ENCODE measurements around the gene ITGB3. TPM values are rescaled to one million over a fixed set of nuclear protein-coding genes. Genes with fewer than 3 reads are reported as not detected.

The ITGB3 gene
- total RNA-seq, 4 donors from 2014 or later: 102 to 260 (median 149) TPM

DNA sequence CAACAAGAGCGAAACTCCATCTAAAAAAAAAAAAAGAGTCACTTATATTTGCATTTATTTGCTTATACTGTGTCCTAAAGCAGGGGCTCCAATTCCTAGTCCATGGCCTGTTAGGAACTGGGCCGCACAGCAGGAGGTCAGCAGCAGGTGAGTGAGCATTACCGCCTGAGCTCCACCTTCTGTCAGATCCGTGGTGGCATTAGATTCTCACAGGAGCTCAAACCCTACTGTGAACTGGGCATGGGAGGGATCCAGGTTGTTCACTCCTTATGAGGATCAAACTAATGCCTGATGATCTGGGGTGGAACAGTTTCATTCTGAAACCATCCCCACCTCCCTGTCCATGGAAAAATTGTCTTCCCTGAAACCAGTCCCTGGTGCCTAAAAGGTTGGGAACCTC lies 24.9 kb downstream of the ITGB3 start:
- 71 to 75% methylated on average over 4 of the region's 4 CpGs for WGBS, 2 donors
- no peak for TF ChIP-seq CTCF (IDR thresholded peaks at IDR 0.05)
- no peak for TF ChIP-seq POLR2A (IDR thresholded peaks at IDR 0.05)
- Histone ChIP-seq H3K36me3 (no peaks in the 10 kb centered on the region), H3K4me3 (replicated peaks in 1 of 3) (no peak overlapping the region), H3K27me3 (no peaks in the 10 kb centered on the region), H3K9me3 (no peaks in the 10 kb centered on the region), H3K4me1 (peaks cover 82 to 90% of the 10 kb centered on the region in 2 donors), H3K27ac (peak overlapping the region; percentile 99)
- DNase-seq: no peak
- intact Hi-C loops (cut with DNase I): no loop called here

DNA sequence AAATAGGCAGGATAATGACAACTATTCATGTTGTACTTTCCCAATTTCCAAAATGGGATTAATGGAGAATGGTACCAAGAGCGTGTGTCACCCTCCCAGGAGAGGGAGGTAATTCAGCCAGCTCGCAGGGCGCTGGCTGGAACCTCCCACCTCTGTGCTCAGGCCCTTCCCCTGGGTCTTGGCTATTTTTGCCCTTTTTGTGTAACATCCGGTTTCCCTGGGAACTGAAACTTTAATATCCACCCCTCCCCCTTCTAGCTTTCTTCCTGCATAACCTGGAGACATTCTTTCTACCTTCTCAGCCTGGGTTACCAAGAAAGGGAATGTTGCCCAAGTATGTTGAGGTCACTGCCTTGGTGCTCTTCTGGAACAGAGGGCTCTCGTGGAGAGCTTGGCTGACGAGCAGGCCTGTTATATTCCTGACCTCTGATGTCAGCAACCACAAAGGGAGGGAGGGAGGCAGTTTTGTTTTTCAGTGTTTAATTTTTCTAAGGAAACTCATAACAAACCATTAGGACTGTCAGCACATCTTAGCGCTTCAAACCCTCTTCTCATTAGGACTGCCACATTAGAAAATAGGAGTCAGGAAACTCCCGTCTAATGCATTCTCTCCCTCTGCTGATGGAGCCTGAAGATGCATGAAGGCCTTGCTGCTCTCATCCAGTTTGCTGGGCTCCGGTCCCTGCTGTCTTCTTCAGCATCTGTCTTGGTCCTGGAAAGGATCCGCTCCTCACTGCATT lies 25.6 kb downstream of the ITGB3 start:
- H3K27me3 ChIP-seq: no peaks in the 10 kb centered on the region
- intact Hi-C loops (cut with DNase I): no loop called here
- WGBS, 2 donors: 19 to 22% methylated on average over 10 of the region's 10 CpGs
- peaks cover 79 to 84% of the 10 kb centered on the region in 2 donors for H3K4me1 ChIP-seq
- H3K4me3 ChIP-seq (replicated peaks in 1 of 3): no peak overlapping the region
- H3K27ac ChIP-seq: peak overlapping the region; percentile 99
- DNase-seq: peak; percentile 87 to 89
- H3K36me3 ChIP-seq: no peaks in the 10 kb centered on the region
- TF ChIP-seq POLR2A (IDR thresholded peaks at IDR 0.05): peak; percentile 41 to 81
- no peak for TF ChIP-seq CTCF (IDR thresholded peaks at IDR 0.05)
- no peaks in the 10 kb centered on the region for H3K9me3 ChIP-seq

DNA sequence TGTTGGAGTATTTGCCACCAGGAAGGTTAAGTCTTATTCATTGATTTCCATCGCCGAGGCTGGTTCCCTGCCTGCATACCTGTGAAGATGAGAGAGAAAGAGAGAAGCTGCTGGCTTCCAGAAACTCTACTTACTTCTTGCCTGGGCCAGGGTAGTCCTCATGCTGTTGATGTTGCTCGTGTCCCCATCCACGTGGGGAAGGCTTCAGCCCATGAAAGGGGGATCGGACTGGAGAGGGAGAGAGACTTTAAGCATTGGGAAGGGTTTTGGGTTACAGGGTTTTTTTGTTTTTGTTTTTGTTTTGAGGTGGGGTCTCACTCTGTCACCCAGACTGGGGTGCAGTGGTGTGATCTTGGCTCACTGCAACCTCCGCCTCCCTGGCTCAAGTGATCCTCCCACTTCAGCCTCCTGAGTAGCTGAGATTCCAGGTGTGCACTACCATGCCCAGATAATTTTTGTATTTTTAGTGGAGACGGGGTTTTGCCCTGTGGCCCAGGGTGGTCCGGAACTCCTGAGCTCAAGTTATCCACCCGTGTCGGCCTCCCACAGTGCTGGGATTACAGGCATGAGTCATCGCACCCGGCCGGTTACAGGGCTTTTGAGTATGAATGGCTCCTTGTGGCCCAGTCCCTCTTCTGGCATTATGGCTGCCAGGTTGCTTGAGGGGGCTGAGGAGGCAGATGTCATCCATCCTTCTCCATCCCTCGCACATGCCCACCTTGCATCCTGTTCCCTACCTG lies 26.6 kb downstream of the ITGB3 start:
- 53 to 62% methylated on average over 14 of the region's 14 CpGs for WGBS, 2 donors
- peak; percentile 94 to 96 for DNase-seq
- H3K4me1 ChIP-seq: peaks cover 69 to 75% of the 10 kb centered on the region in 2 donors
- no peak overlapping the region for H3K4me3 ChIP-seq (replicated peaks in 1 of 3)
- no peaks in the 10 kb centered on the region for H3K27me3 ChIP-seq
- peaks cover 9% of the 10 kb centered on the region in 2 donors for H3K36me3 ChIP-seq
- H3K9me3 ChIP-seq: no peaks in the 10 kb centered on the region
- H3K27ac ChIP-seq: peak overlapping the region; percentile 99
- intact Hi-C loops (cut with DNase I): no loop called here
- TF ChIP-seq POLR2A (IDR thresholded peaks at IDR 0.05): peak in 1 of 2 donors; percentile 41
- no peak for TF ChIP-seq CTCF (IDR thresholded peaks at IDR 0.05)

- TF ChIP-seq POLR2A (IDR thresholded peaks at IDR 0.05) (no peak), CTCF (IDR thresholded peaks at IDR 0.05) (no peak)
- H3K27ac ChIP-seq: peak overlapping the region; percentile 99
- 70 to 84% methylated on average over 6 of the region's 6 CpGs for WGBS, 2 donors
- no peaks in the 10 kb centered on the region for H3K9me3 ChIP-seq
- intact Hi-C loops (cut with DNase I): no loop called here
- peaks cover 61 to 75% of the 10 kb centered on the region in 2 donors for H3K4me1 ChIP-seq
- peaks cover 9 to 15% of the 10 kb centered on the region in 2 donors for H3K36me3 ChIP-seq
- H3K27me3 ChIP-seq: no peaks in the 10 kb centered on the region
- DNase-seq: peak; percentile 39 to 49
- no peak overlapping the region for H3K4me3 ChIP-seq (replicated peaks in 1 of 3)
Measured at GRCh38 chr17:47281216-47281615, 27.6 kb downstream of the ITGB3 start.

- no peaks in the 10 kb centered on the region for H3K27me3 ChIP-seq
- intact Hi-C loops (cut with DNase I): no loop called here
- WGBS, 2 donors: 96 to 97% methylated on average over 6 of the region's 6 CpGs
- peak overlapping the region; percentile 90 to 99 (median 99) for H3K27ac ChIP-seq
- H3K36me3 ChIP-seq: peaks cover 21 to 23% of the 10 kb centered on the region in 2 donors
- H3K4me3 ChIP-seq (replicated peaks in 1 of 3): no peak overlapping the region
- TF ChIP-seq CTCF (IDR thresholded peaks at IDR 0.05) (no peak), POLR2A (IDR thresholded peaks at IDR 0.05) (no peak)
- no peaks in the 10 kb centered on the region for H3K9me3 ChIP-seq
- no peak for DNase-seq
- peaks cover 43 to 63% of the 10 kb centered on the region in 2 donors for H3K4me1 ChIP-seq
Measured at GRCh38 chr17:47285003-47285402, 31.4 kb downstream of the ITGB3 start.

All from thyroid gland (tissue), 4 donors.